Measurements from ENCODE around the gene TRPM5.

The TRPM5 gene

GRCh38 chr11:2460540-2461252, 16.4 kb upstream of the TRPM5 start:
- DNase-seq (ENCODE audit: low read depth), result no peak
- no peak for TF ChIP-seq CTCF (IDR thresholded peaks at IDR 0.05; ENCODE audit: insufficient read depth, low read depth, low read length, missing control alignments)
- H3K4me3 ChIP-seq (ENCODE audit: low read depth, low read length), result no peak overlapping the region

- no peak for DNase-seq (ENCODE audit: low read depth)
- H3K4me3 ChIP-seq (ENCODE audit: low read depth, low read length), result no peak overlapping the region
- TF ChIP-seq CTCF (IDR thresholded peaks at IDR 0.05; ENCODE audit: insufficient read depth, low read depth, low read length, missing control alignments), result no peak
Observed at GRCh38 chr11:2459796-2460531, 15.7 kb upstream of the TRPM5 start.

- no peak for DNase-seq (ENCODE audit: low read depth)
- TF ChIP-seq CTCF (IDR thresholded peaks at IDR 0.05; ENCODE audit: insufficient read depth, low read depth, low read length, missing control alignments), result no peak
- H3K4me3 ChIP-seq (ENCODE audit: low read depth, low read length), result no peak overlapping the region
Observed at GRCh38 chr11:2459016-2459725, 14.9 kb upstream of the TRPM5 start.

- no peak overlapping the region for H3K4me3 ChIP-seq (ENCODE audit: low read depth, low read length)
- no peak for TF ChIP-seq CTCF (IDR thresholded peaks at IDR 0.05; ENCODE audit: insufficient read depth, low read depth, low read length, missing control alignments)
- no peak for DNase-seq (ENCODE audit: low read depth)
Observed at GRCh38 chr11:2458321-2458720, 14.0 kb upstream of the TRPM5 start.

- no peak for DNase-seq (ENCODE audit: low read depth)
- H3K4me3 ChIP-seq (ENCODE audit: low read depth, low read length), result no peak overlapping the region
- TF ChIP-seq CTCF (IDR thresholded peaks at IDR 0.05; ENCODE audit: insufficient read depth, low read depth, low read length, missing control alignments), result no peak
Observed at GRCh38 chr11:2453436-2453835, 9.1 kb upstream of the TRPM5 start.

GRCh38 chr11:2452321-2453012, 8.2 kb upstream of the TRPM5 start:
- H3K4me3 ChIP-seq (ENCODE audit: low read depth, low read length), result no peak overlapping the region
- DNase-seq (ENCODE audit: low read depth), result no peak
- no peak for TF ChIP-seq CTCF (IDR thresholded peaks at IDR 0.05; ENCODE audit: insufficient read depth, low read depth, low read length, missing control alignments)
